NB4 (cell line): Measurements from ENCODE around the gene CUTA.

Source experiments
- POLR2A ChIP-seq: IDR thresholded peaks from 2 replicates; pipeline ENCODE4 v1.6.1; 2011; ENCODE audit warnings: mild to moderate bottlenecking; ENCODE audit not compliant: insufficient read length; ENCODE audit errors: extremely low read depth
- TF ChIP-seq, protein P1 (sequence below): IDR thresholded peaks from one replicate; pipeline ENCODE4 v1.5.1; 2012; ENCODE audit warnings: low read depth, low read length
- TF ChIP-seq, protein P2 (sequence below): IDR thresholded peaks from 2 replicates; pipeline ENCODE4 v1.6.1; 2011; ENCODE audit warnings: low read depth, low read length

DNA sequence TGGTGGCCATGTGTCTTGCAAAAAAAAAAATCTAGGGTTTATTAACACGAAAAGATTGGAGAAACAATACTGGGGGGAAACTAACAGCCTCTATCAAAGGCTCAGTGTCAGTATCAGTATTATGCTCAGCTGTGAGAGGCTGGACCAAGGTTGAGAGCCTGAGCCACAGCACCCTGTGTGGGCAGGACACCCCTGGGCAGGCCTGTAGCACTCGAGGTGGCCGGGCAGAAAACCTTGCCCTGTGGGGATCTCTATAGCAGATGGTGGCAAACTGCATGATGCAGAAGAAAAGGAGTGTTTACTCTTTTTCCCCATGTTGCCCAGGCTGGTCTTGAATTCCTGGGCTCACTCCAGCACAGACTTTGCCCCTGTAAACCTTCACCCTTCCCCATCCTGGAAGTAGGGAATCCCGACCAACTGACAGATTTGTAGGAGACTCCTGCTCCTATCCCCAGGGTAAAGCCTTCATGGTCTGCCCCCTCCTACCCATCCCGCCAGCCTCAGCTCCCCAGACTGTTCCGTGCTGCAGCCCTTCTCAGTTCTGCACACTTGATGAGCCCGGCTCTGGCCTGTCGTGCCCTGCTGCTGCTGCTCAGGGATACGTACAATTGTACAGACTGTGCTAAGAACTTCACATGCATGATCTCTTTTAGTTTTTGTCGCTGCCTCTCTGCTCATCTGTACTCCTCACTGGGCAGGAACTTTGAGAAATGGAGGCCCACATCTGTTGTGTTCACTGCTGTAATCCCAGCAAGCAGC is 34.3 kb downstream of the CUTA start:
- TF ChIP-seq, protein P1, sequence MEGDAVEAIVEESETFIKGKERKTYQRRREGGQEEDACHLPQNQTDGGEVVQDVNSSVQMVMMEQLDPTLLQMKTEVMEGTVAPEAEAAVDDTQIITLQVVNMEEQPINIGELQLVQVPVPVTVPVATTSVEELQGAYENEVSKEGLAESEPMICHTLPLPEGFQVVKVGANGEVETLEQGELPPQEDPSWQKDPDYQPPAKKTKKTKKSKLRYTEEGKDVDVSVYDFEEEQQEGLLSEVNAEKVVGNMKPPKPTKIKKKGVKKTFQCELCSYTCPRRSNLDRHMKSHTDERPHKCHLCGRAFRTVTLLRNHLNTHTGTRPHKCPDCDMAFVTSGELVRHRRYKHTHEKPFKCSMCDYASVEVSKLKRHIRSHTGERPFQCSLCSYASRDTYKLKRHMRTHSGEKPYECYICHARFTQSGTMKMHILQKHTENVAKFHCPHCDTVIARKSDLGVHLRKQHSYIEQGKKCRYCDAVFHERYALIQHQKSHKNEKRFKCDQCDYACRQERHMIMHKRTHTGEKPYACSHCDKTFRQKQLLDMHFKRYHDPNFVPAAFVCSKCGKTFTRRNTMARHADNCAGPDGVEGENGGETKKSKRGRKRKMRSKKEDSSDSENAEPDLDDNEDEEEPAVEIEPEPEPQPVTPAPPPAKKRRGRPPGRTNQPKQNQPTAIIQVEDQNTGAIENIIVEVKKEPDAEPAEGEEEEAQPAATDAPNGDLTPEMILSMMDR = no peak
- no peak for TF ChIP-seq POLR2A
- TF ChIP-seq, protein P2, sequence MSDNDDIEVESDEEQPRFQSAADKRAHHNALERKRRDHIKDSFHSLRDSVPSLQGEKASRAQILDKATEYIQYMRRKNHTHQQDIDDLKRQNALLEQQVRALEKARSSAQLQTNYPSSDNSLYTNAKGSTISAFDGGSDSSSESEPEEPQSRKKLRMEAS = no peak
